AG04450 (cell line): ENCODE measurements around the gene CAMK2D. TPM values are rescaled to one million over a fixed set of nuclear protein-coding genes. Genes with fewer than 3 reads are reported as not detected.

Experiments
- CTCF ChIA-PET: fragments of 300-600, 350-600 bp; formaldehyde crosslinking; extraction: SDS; loops from one replicate; lab custom pipeline; 2022; ENCODE audit warnings: antibody characterized with exemption, inconsistent platforms; lab: Charles Lee
- POLR2A ChIA-PET: fragments of 350-600 bp; formaldehyde crosslinking; extraction: SDS; loops from one replicate; lab custom pipeline; 2021; ENCODE audit warnings: antibody characterized with exemption, inconsistent platforms; lab: Yijun Ruan, JAX
- DNase-seq: peaks from one replicate; pipeline ENCODE4 v3.0.0-alpha.2; 2011; ENCODE audit warnings: low read depth, low spot score
- H3K27ac ChIP-seq: one replicate; pipeline ENCODE4 v1.5.1; 2012; ENCODE audit warnings: low read depth, low read length, control low read depth
- H3K27me3 ChIP-seq: one replicate; pipeline ENCODE4 v1.6.0; 2012; ENCODE audit warnings: low read length; ENCODE audit not compliant: control insufficient read depth, insufficient read depth
- H3K4me3 ChIP-seq: 2 replicates; pipeline ENCODE4 v1.5.1; 2011; ENCODE audit warnings: mild to moderate bottlenecking, low read depth, low read length, control low read depth
- H3K9me3 ChIP-seq: 2 replicates; pipeline ENCODE4 v1.5.1; 2012; ENCODE audit warnings: low read length; ENCODE audit not compliant: control insufficient read depth, insufficient read depth
- polyA plus RNA-seq: library from polyadenylated mRNA; depleted of rRNA; stranded (reverse); fragments of >200 nt; gene quantifications from 2 replicates; pipeline ENCODE4 v1.2.3, GENCODE V29; 2011
- TF ChIP-seq, protein P1 (sequence below): IDR thresholded peaks from 2 replicates; pipeline ENCODE4 v1.5.1; 2011; ENCODE audit warnings: low read depth, low read length, control low read depth, inconsistent platforms

Gene CAMK2D
- polyA plus RNA-seq, 1 experiment = 105 TPM

- Histone ChIP-seq H3K27ac (no peak overlapping the region), H3K4me3 (no peak overlapping the region), H3K9me3 (no peaks in the 10 kb centered on the region; the same call in 1 of the 2 replicates), H3K27me3 (no peaks in the 10 kb centered on the region)
- DNase-seq = no peak
- ChIA-PET POLR2A (no interaction called here), CTCF (no interaction called here)
- TF ChIP-seq, protein P1, sequence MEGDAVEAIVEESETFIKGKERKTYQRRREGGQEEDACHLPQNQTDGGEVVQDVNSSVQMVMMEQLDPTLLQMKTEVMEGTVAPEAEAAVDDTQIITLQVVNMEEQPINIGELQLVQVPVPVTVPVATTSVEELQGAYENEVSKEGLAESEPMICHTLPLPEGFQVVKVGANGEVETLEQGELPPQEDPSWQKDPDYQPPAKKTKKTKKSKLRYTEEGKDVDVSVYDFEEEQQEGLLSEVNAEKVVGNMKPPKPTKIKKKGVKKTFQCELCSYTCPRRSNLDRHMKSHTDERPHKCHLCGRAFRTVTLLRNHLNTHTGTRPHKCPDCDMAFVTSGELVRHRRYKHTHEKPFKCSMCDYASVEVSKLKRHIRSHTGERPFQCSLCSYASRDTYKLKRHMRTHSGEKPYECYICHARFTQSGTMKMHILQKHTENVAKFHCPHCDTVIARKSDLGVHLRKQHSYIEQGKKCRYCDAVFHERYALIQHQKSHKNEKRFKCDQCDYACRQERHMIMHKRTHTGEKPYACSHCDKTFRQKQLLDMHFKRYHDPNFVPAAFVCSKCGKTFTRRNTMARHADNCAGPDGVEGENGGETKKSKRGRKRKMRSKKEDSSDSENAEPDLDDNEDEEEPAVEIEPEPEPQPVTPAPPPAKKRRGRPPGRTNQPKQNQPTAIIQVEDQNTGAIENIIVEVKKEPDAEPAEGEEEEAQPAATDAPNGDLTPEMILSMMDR = no peak
These were observed 154.3 kb downstream of the CAMK2D start for GRCh38 chr4:113607147-113607720.

- no peak for DNase-seq
- no peak overlapping the region for H3K4me3 ChIP-seq
- H3K27me3 ChIP-seq = no peaks in the 10 kb centered on the region
- ChIA-PET CTCF (interaction anchor here (1.7 kb wide), 1 partner anchor 13 kb away, joined by 3 read pairs; no protein-coding TSS in a partner anchor), POLR2A (no interaction called here)
- TF ChIP-seq, protein P1 = no peak
- H3K27ac ChIP-seq = no peak overlapping the region
- no peaks in the 10 kb centered on the region; the same call in 1 of the 2 replicates for H3K9me3 ChIP-seq
These were observed 156.6 kb downstream of the CAMK2D start for GRCh38 chr4:113604955-113605354.

DNA sequence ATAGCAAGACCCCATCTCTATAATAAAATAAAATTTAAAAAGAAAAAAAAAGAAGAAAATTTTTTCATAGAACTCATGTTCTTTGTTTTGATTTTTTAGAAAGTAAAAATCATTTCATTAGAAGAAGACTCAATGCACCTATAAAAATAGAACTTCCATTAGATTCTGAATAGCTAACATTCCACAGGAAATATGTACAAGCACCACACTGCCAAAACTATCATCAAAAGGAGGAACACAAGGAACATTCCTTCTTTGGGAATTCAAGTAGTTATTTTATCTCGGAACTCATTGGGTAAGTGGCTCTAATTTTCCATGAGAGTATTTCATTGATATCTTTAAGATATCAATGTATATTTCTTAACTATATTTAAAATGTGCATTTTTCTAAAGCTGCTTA is 157.6 kb downstream of the CAMK2D start:
- no peak for DNase-seq
- H3K27ac ChIP-seq = no peak overlapping the region
- H3K27me3 ChIP-seq = no peaks in the 10 kb centered on the region
- H3K4me3 ChIP-seq = no peak overlapping the region
- no peaks in the 10 kb centered on the region; the same call in 1 of the 2 replicates for H3K9me3 ChIP-seq
- ChIA-PET CTCF (interaction anchor here (1.7 kb wide), 1 partner anchor 12 kb away, joined by 3 read pairs; no protein-coding TSS in a partner anchor), POLR2A (no interaction called here)
- TF ChIP-seq, protein P1 = no peak

- DNase-seq = no peak
- H3K4me3 ChIP-seq = no peak overlapping the region
- ChIA-PET POLR2A (no interaction called here), CTCF (no interaction called here)
- no peaks in the 10 kb centered on the region for H3K27me3 ChIP-seq
- no peak overlapping the region for H3K27ac ChIP-seq
- TF ChIP-seq, protein P1 = no peak
- H3K9me3 ChIP-seq = no peaks in the 10 kb centered on the region; the same call in 1 of the 2 replicates
These were observed 158.8 kb downstream of the CAMK2D start for GRCh38 chr4:113602646-113603228.

- no peaks in the 10 kb centered on the region for H3K27me3 ChIP-seq
- TF ChIP-seq, protein P1 = no peak
- no peak for DNase-seq
- H3K9me3 ChIP-seq = no peaks in the 10 kb centered on the region; the same call in 1 of the 2 replicates
- POLR2A ChIA-PET = interaction anchor here (0.6 kb wide), 1 partner anchor 10 kb away, joined by 3 read pairs; no protein-coding TSS in a partner anchor
- H3K4me3 ChIP-seq = no peak overlapping the region
- H3K27ac ChIP-seq = no peak overlapping the region
- CTCF ChIA-PET = no interaction called here
These were observed 159.9 kb downstream of the CAMK2D start for GRCh38 chr4:113601636-113602035.
